PC-9 (cell line): ENCODE data around the gene CD80. TPM values are rescaled to one million over a fixed set of nuclear protein-coding genes. Genes with fewer than 3 reads are reported as not detected.

Experiments used
- BruUV-seq: library from RNA; stranded (reverse); fragments of 400-500 nt; replicated peaks from 2 replicates; lab custom pipeline; 2021; lab: Mats Ljungman, UMichigan
- CTCF ChIA-PET: fragments of 300-600 bp; sonication (Branson Sonifier 250); formaldehyde crosslinking; loops from one replicate; lab custom pipeline; 2022; ENCODE audit warnings: antibody characterized with exemption; lab: Charles Lee
- POLR2A ChIA-PET: fragments of 300-600 bp; sonication (Branson Sonifier 250); formaldehyde crosslinking; loops from one replicate; lab custom pipeline; 2022; ENCODE audit warnings: antibody characterized with exemption; ENCODE audit not compliant: unreplicated experiment; lab: Charles Lee
- DNase-seq, 2 experiments: peaks; one replicate each; pipeline versions ENCODE4 v3.0.0 to v3.0.0-alpha.2; 2015 to 2022; ENCODE audit warnings: mixed read lengths in 1 of 2
- H2AFZ ChIP-seq: fragments of 200-600 bp; sonication (generic); 2 replicates; pipeline ENCODE4 v1.8.1; 2017; ENCODE audit warnings: antibody characterized with exemption
- H3F3A ChIP-seq: fragments of 200-600 bp; sonication (generic); 2 replicates; pipeline ENCODE4 v1.8.1; 2017; ENCODE audit warnings: antibody characterized with exemption, mild to moderate bottlenecking, low read depth; ENCODE audit not compliant: insufficient read depth
- H3K27ac ChIP-seq: fragments of 200-600 bp; sonication (generic); 2 replicates; pipeline ENCODE4 v1.6.1; 2016; ENCODE audit warnings: mixed run types
- H3K27me3 ChIP-seq: fragments of 200-600 bp; sonication (generic); 2 replicates; pipeline ENCODE4 v1.6.1; 2016; ENCODE audit warnings: low read depth, mixed run types; ENCODE audit not compliant: insufficient read depth
- H3K36me3 ChIP-seq: fragments of 200-600 bp; sonication (generic); 2 replicates; pipeline ENCODE4 v1.6.1; 2016; ENCODE audit warnings: low read depth, mixed run types
- H3K4me1 ChIP-seq: fragments of 200-600 bp; sonication (generic); replicated peaks from 2 replicates; pipeline ENCODE4 v1.6.1; 2016; ENCODE audit warnings: mixed run types; ENCODE audit not compliant: insufficient read depth
- H3K4me2 ChIP-seq: fragments of 200-600 bp; sonication (generic); 2 replicates; pipeline ENCODE4 v1.6.1; 2017; ENCODE audit warnings: mixed run types
- H3K4me3 ChIP-seq: fragments of 200-600 bp; sonication (generic); 2 replicates; pipeline ENCODE4 v1.6.1; 2016; ENCODE audit warnings: mixed run types
- H3K79me2 ChIP-seq: fragments of 200-600 bp; sonication (generic); 2 replicates; pipeline ENCODE4 v1.6.1; 2017; ENCODE audit warnings: low read depth, mixed run types
- H3K9me2 ChIP-seq: fragments of 200-600 bp; sonication (generic); 2 replicates; pipeline ENCODE4 v1.8.1; 2017; ENCODE audit warnings: mild to moderate bottlenecking; ENCODE audit not compliant: insufficient read depth
- H3K9me3 ChIP-seq: fragments of 200-600 bp; sonication (generic); 2 replicates; pipeline ENCODE4 v1.8.1; 2016; ENCODE audit warnings: low read depth; ENCODE audit not compliant: insufficient read depth
- H4K20me1 ChIP-seq: fragments of 200-600 bp; sonication (generic); 2 replicates; pipeline ENCODE4 v1.8.1; 2017; ENCODE audit not compliant: insufficient read depth
- EZH2 ChIP-seq: fragments of 200-600 bp; sonication (generic); IDR thresholded peaks from 2 replicates; pipeline ENCODE4 v1.8.0; 2017; ENCODE audit warnings: antibody characterized with exemption, low read depth
- intact Hi-C: fragments of 100-400 bp; cut with micrococcal nuclease; formaldehyde crosslinking; loops from one replicate; pipeline ENCODE4 v1.10.0; 2022; ENCODE audit not compliant: unreplicated experiment
- total RNA-seq: library from RNA; stranded (reverse); gene quantifications from 2 replicates; pipeline ENCODE4 v1.2.3, GENCODE V29; 2021
- TF ChIP-seq, protein P1 (sequence below): fragments of 200-600 bp; sonication (generic); conservative IDR thresholded peaks from 2 replicates; pipeline ENCODE4 v1.6.1; 2017; ENCODE audit warnings: mixed run types, antibody characterized with exemption, mild to moderate bottlenecking, moderate library complexity

Gene CD80
- total RNA-seq, 1 experiment from 2014 or later, result not detected

GRCh38 chr3:119592861-119593260, 33.4 kb upstream of the CD80 start:
- Histone ChIP-seq H3K27me3 (peaks cover 33% of the 10 kb centered on the region), H3K4me3 (no peak overlapping the region), H4K20me1 (no peaks in the 10 kb centered on the region), H3K4me2 (no peak overlapping the region), H3K79me2 (no peaks in the 10 kb centered on the region), H3F3A (no peaks in the 10 kb centered on the region), H3K4me1 (no peaks in the 10 kb centered on the region), H3K27ac (no peak overlapping the region), H3K36me3 (no peaks in the 10 kb centered on the region), H2AFZ (no peak overlapping the region), H3K9me2 (no peaks in the 10 kb centered on the region), H3K9me3 (no peaks in the 10 kb centered on the region)
- TF ChIP-seq, protein P1, sequence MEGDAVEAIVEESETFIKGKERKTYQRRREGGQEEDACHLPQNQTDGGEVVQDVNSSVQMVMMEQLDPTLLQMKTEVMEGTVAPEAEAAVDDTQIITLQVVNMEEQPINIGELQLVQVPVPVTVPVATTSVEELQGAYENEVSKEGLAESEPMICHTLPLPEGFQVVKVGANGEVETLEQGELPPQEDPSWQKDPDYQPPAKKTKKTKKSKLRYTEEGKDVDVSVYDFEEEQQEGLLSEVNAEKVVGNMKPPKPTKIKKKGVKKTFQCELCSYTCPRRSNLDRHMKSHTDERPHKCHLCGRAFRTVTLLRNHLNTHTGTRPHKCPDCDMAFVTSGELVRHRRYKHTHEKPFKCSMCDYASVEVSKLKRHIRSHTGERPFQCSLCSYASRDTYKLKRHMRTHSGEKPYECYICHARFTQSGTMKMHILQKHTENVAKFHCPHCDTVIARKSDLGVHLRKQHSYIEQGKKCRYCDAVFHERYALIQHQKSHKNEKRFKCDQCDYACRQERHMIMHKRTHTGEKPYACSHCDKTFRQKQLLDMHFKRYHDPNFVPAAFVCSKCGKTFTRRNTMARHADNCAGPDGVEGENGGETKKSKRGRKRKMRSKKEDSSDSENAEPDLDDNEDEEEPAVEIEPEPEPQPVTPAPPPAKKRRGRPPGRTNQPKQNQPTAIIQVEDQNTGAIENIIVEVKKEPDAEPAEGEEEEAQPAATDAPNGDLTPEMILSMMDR, result no peak
- BruUV-seq, result no TSS peak
- CTCF ChIA-PET, result no interaction called here
- intact Hi-C loops, result no loop called here
- POLR2A ChIA-PET, result no interaction called here
- DNase-seq, result no peak

- Histone ChIP-seq H3K79me2 (no peaks in the 10 kb centered on the region), H3K36me3 (no peaks in the 10 kb centered on the region), H3F3A (no peaks in the 10 kb centered on the region), H3K4me1 (no peaks in the 10 kb centered on the region), H2AFZ (no peak overlapping the region), H3K27me3 (peaks cover 33% of the 10 kb centered on the region), H3K9me2 (no peaks in the 10 kb centered on the region), H3K4me3 (no peak overlapping the region), H3K9me3 (no peaks in the 10 kb centered on the region), H4K20me1 (no peaks in the 10 kb centered on the region), H3K4me2 (no peak overlapping the region), H3K27ac (no peak overlapping the region)
- POLR2A ChIA-PET, result no interaction called here
- DNase-seq, result no peak
- TF ChIP-seq, protein P1, result no peak
- no peak for TF ChIP-seq EZH2
- CTCF ChIA-PET, result no interaction called here
- intact Hi-C loops, result no loop called here
- BruUV-seq, result no TSS peak
Measured at GRCh38 chr3:119590706-119591105, 31.3 kb upstream of the CD80 start.

- H3F3A ChIP-seq, result no peaks in the 10 kb centered on the region
- intact Hi-C loops, result no loop called here
- H3K9me3 ChIP-seq, result no peaks in the 10 kb centered on the region
- H3K4me3 ChIP-seq, result no peak overlapping the region
- no peaks in the 10 kb centered on the region for H3K79me2 ChIP-seq
- H3K27me3 ChIP-seq, result peaks cover 33% of the 10 kb centered on the region
- H3K9me2 ChIP-seq, result no peaks in the 10 kb centered on the region
- ChIA-PET POLR2A (no interaction called here), CTCF (no interaction called here)
- H3K4me2 ChIP-seq, result no peak overlapping the region
- no peaks in the 10 kb centered on the region for H3K36me3 ChIP-seq
- H2AFZ ChIP-seq, result no peak overlapping the region
- DNase-seq, result no peak
- H4K20me1 ChIP-seq, result no peaks in the 10 kb centered on the region
- BruUV-seq, result no TSS peak
- H3K27ac ChIP-seq, result no peak overlapping the region
- TF ChIP-seq, protein P1, result no peak
- TF ChIP-seq EZH2, result no peak
- H3K4me1 ChIP-seq, result no peaks in the 10 kb centered on the region
Measured at GRCh38 chr3:119589102-119589773, 29.8 kb upstream of the CD80 start.
